Measurements from ENCODE around the gene LRRC4C.

DNA sequence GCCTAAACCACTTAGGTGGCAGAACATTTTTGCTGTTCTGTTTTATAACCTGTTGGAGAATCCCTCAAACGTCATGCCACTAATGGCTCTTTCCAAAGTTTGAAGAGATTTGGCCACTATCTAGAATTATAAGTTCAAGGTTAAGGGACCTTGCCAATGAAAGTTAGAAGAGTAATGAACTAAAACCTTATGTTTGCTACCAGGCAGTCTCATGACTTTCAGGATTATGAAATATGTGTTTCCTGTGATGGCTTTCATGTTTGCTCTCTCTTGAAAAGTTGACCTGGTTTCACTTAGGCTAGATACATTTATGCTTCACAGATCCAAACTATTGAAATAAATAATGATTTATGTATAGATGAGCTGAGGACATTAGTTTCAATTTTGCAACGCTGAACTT lies 340.0 kb downstream of the LRRC4C start:
- TF ChIP-seq POLR2A (IDR thresholded peaks at IDR 0.05) = no peak
- TF ChIP-seq, protein P1, sequence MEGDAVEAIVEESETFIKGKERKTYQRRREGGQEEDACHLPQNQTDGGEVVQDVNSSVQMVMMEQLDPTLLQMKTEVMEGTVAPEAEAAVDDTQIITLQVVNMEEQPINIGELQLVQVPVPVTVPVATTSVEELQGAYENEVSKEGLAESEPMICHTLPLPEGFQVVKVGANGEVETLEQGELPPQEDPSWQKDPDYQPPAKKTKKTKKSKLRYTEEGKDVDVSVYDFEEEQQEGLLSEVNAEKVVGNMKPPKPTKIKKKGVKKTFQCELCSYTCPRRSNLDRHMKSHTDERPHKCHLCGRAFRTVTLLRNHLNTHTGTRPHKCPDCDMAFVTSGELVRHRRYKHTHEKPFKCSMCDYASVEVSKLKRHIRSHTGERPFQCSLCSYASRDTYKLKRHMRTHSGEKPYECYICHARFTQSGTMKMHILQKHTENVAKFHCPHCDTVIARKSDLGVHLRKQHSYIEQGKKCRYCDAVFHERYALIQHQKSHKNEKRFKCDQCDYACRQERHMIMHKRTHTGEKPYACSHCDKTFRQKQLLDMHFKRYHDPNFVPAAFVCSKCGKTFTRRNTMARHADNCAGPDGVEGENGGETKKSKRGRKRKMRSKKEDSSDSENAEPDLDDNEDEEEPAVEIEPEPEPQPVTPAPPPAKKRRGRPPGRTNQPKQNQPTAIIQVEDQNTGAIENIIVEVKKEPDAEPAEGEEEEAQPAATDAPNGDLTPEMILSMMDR (IDR thresholded peaks at IDR 0.05) = no peak

Data from heart left ventricle (tissue), 13 donors.